Prostate gland (tissue), 2 donors: ENCODE data around the gene CD248.

Source experiments
- POLR2AphosphoS5 ChIP-seq: sonication (generic); formaldehyde crosslinking; IDR thresholded peaks from one replicate; pipeline ENCODE4 v1.6.1; 2017; ENCODE audit warnings: antibody characterized with exemption
- TF ChIP-seq, protein P1 (sequence below), 4 experiments: fragments of 200-600 bp in 2 of 4; fragments of 450-650 bp in 2 of 4; sonication (generic) in 2 of 4; IDR thresholded peaks; 1 replicate in 3 of 4; 2 replicates in 1 of 4; pipeline ENCODE4 v1.5.1; 2016 to 2019; ENCODE audit warnings: antibody characterized with exemption in 4 of 4, mild to moderate bottlenecking in 2 of 4, moderate library complexity in 2 of 4

DNA sequence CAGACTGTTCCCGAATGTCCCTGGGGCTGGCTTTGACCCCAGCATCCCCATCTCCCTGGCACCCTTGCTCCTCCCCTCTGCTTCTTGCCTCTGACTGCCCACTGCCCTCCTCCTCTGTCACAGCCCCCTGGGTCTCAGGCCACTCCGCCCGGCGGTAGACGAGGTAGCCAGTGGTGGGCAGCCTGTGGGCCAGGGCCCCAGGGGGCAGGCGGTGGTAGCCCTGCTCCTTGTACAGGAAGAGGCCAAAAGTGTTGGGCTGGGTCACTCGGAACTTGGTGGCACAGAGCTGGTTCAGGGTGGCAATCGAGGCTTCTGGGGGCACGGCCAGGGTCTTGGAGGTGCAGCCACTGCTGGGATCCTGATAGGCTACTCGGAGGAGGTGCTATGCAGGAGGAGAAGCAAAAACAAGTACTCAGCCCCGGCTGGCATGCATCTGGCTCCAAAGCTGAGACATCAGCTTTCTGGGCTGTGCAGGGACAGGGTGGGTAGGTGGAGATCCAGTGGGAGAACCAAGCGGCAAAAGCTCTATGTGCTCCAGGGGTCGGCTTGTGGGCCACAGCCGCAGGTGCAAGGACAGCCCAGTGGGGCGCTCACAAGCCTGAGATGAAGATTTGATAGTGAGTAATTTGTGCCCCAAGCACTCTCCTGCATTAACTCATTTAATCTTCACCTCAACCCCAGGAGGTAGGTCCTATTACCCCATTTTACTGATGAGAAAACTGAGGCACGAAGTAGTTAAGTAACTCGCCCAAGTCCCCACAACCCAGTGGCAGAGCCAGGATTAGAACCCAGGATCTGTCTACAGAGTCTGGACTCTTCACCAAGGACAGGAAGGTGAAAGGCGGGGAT is 15.8 kb upstream of the CD248 start:
- no peak for TF ChIP-seq POLR2AphosphoS5
- TF ChIP-seq, protein P1, sequence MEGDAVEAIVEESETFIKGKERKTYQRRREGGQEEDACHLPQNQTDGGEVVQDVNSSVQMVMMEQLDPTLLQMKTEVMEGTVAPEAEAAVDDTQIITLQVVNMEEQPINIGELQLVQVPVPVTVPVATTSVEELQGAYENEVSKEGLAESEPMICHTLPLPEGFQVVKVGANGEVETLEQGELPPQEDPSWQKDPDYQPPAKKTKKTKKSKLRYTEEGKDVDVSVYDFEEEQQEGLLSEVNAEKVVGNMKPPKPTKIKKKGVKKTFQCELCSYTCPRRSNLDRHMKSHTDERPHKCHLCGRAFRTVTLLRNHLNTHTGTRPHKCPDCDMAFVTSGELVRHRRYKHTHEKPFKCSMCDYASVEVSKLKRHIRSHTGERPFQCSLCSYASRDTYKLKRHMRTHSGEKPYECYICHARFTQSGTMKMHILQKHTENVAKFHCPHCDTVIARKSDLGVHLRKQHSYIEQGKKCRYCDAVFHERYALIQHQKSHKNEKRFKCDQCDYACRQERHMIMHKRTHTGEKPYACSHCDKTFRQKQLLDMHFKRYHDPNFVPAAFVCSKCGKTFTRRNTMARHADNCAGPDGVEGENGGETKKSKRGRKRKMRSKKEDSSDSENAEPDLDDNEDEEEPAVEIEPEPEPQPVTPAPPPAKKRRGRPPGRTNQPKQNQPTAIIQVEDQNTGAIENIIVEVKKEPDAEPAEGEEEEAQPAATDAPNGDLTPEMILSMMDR (IDR thresholded peaks at IDR 0.05) = no peak
